PC-9 (cell line): ENCODE data around the gene THSD8.

Experiments used
- CTCF ChIP-seq: fragments of 200-600 bp; sonication (generic); conservative IDR thresholded peaks from 2 replicates; pipeline ENCODE4 v1.6.1; 2017; ENCODE audit warnings: mixed run types, antibody characterized with exemption, mild to moderate bottlenecking, moderate library complexity
- EZH2 ChIP-seq: fragments of 200-600 bp; sonication (generic); IDR thresholded peaks from 2 replicates; pipeline ENCODE4 v1.8.0; 2017; ENCODE audit warnings: antibody characterized with exemption, low read depth

DNA sequence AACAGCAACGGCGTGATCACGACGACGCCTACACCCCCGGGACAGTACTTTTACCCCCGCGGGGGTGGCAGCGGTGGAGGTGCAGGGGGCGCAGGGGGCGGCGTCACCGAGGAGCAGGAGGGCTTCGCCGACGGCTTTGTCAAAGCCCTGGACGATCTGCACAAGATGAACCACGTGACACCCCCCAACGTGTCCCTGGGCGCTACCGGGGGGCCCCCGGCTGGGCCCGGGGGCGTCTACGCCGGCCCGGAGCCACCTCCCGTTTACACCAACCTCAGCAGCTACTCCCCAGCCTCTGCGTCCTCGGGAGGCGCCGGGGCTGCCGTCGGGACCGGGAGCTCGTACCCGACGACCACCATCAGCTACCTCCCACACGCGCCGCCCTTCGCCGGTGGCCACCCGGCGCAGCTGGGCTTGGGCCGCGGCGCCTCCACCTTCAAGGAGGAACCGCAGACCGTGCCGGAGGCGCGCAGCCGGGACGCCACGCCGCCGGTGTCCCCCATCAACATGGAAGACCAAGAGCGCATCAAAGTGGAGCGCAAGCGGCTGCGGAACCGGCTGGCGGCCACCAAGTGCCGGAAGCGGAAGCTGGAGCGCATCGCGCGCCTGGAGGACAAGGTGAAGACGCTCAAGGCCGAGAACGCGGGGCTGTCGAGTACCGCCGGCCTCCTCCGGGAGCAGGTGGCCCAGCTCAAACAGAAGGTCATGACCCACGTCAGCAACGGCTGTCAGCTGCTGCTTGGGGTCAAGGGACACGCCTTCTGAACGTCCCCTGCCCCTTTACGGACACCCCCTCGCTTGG lies 9.6 kb upstream of the THSD8 start:
- TF ChIP-seq CTCF (no peak), EZH2 (no peak)
